Activated naive CD8-positive, alpha-beta T cell (primary cell): ENCODE measurements around the gene CS.
"Not testable (repeated sequence)": the region's sequence is repeated elsewhere in the genome, so short reads cannot be mapped to it uniquely, and the experiment has no call there.

Experiments
- H3K27ac Mint-ChIP-seq: one replicate; pipeline ENCODE4 v1.8.0; 2021; ENCODE audit warnings: mixed read lengths
- H3K27me3 Mint-ChIP-seq: one replicate; pipeline ENCODE4 v1.8.0; 2021; ENCODE audit warnings: mixed read lengths
- H3K36me3 Mint-ChIP-seq: one replicate; pipeline ENCODE4 v1.8.0; 2021; ENCODE audit warnings: mixed read lengths
- H3K4me1 Mint-ChIP-seq: one replicate; pipeline ENCODE4 v1.8.0; 2021; ENCODE audit warnings: low read depth, mixed read lengths
- H3K4me3 Mint-ChIP-seq: one replicate; pipeline ENCODE4 v1.8.0; 2021; ENCODE audit warnings: mild to moderate bottlenecking, mixed read lengths
- H3K9me3 Mint-ChIP-seq: one replicate; pipeline ENCODE4 v1.8.0; 2021; ENCODE audit warnings: low read depth, mixed read lengths

The CS gene

DNA sequence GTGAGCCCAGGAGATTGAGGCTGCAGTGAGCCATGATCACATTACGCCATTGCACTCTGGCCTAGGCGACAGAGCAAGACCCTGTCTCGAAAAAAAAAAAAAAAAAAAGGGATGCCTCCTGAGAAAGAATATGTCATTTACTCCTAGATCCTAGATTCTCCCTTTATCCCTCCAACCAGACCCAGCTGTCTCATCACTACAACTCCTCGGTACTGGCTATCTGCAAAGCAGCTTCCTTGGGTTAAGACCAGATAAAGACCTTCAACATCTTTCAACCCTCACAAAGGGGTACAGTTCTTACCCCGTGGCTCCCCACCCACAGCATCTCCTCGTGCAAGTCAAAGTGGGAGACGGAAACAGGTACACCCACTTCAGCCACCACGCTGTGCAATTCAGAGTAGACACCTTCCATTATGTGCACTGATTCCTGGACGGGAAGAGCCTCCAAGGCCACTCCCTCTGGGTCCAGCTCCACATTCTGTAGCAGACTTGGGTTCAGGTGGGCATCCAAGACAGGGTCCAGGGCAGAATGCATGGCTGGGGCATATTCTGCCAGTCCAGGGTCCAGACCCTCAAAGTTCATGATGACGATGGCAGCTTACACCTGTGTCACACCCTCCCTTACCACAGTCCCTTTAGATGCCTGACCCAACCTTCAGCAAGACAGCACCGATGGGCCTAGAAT lies 32.5 kb upstream of the CS start:
- peaks cover 35% of the 10 kb centered on the region for H3K4me1 Mint-ChIP-seq
- peak overlapping the region; percentile 99 for H3K27ac Mint-ChIP-seq
- peaks cover 5% of the 10 kb centered on the region for H3K36me3 Mint-ChIP-seq
- H3K4me3 Mint-ChIP-seq, result peak overlapping the region; percentile 93
- H3K27me3 Mint-ChIP-seq, result no peaks in the 10 kb centered on the region
- H3K9me3 Mint-ChIP-seq, result no peaks in the 10 kb centered on the region

DNA sequence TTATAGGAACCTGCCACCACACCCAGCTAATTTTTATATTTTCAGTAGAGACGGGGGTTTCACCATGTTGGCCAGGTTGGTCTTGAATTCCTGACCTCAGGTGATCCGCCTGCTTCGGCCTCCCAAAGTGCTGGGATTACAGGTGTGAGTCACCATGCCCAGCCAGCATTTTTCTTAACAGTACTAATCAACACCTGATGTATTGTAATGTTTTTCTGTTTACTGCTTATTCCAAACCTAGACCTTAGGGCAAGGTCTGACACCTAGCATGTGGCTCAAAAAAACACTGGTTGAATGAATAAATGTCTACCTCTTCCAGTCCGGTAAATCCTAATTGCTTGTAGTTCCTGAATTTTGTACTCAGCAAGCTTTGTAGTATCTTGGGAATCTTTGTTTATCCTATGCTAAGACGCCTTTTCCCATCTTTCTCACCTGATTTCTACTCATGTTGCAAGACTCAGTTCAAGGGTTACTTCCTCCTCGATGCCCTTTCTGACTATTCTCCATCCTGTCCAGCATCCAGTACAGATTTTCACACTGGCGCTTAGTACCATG lies 30.9 kb upstream of the CS start:
- H3K36me3 Mint-ChIP-seq, result peaks cover 5% of the 10 kb centered on the region
- no peak overlapping the region for H3K4me3 Mint-ChIP-seq
- H3K4me1 Mint-ChIP-seq, result peaks cover 24% of the 10 kb centered on the region
- no peaks in the 10 kb centered on the region for H3K9me3 Mint-ChIP-seq
- peak overlapping the region; percentile 7 for H3K27ac Mint-ChIP-seq
- no peaks in the 10 kb centered on the region for H3K27me3 Mint-ChIP-seq

DNA sequence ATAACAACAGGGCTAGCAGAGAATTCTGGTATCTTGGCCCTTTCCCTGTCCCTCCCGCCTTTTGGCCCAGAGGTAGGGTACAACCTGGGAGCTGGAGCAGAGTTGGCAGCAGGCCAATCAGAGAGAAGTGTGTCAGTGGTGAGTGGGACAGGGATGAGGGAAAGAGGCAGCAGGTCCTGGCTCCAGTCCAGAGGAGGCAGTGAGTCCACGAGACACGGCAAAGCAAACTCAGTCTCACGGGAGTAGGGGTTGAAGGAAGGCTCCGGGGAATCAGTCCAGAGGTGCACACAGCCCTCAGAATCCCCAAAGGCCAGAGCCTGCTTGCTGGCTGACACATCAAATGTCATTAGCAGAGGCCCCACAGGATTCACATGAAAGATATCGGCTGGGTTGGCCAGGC lies 26.4 kb upstream of the CS start:
- no peak overlapping the region for H3K27ac Mint-ChIP-seq

DNA sequence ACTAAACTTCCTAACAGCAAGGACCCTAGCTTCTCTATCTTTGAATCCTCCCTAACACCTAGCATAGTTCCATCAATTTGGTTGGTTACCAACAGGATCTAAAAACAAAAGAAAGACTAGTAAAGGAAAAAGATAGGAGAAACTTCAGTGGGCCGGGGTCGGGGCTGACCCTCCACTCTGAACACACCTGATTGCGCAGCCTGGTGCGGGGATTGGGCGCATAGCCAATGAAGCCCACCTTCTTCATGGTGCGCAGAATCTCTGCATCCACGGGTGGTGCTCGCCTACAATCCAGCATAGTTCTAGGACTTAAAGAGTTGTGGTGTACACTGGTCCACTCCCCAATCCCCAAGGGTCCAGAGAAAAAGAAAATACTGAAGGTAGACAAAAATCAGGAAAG lies 26.0 kb upstream of the CS start:
- Mint-ChIP-seq H3K9me3 (no peaks in the 10 kb centered on the region), H3K27ac (no peak overlapping the region), H3K36me3 (peaks cover 5% of the 10 kb centered on the region), H3K27me3 (no peaks in the 10 kb centered on the region), H3K4me3 (no peak overlapping the region), H3K4me1 (peaks cover 2% of the 10 kb centered on the region)

More for the DNA sequence above, 26.4 kb upstream of the CS start:
- Mint-ChIP-seq H3K27me3 (no peaks in the 10 kb centered on the region), H3K36me3 (peaks cover 5% of the 10 kb centered on the region), H3K9me3 (no peaks in the 10 kb centered on the region), H3K4me3 (no peak overlapping the region), H3K4me1 (peaks cover 5% of the 10 kb centered on the region)

DNA sequence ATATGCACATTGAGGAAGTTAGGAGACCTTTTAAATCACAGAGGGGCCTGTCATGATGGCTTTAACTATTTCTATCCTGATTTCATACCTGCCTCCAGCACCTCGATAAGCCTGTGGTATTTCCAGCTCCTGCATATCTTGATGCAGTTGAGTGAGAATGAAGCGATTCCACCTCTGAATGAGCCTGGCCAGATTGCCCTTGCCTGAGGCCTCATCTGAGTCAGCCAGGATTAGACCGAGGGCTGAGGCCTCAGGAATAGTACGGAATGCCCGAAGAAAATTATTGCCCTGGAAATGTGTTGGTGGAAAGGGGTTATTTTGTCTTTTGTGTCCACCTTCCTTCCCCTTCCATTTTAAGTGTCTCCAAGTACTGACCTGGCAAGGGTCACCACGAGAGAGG lies 24.1 kb upstream of the CS start:
- Mint-ChIP-seq H3K27me3 (no peaks in the 10 kb centered on the region), H3K27ac (no peak overlapping the region), H3K4me1 (peaks cover 2% of the 10 kb centered on the region), H3K9me3 (no peaks in the 10 kb centered on the region), H3K36me3 (peaks cover 5% of the 10 kb centered on the region), H3K4me3 (no peak overlapping the region)

DNA sequence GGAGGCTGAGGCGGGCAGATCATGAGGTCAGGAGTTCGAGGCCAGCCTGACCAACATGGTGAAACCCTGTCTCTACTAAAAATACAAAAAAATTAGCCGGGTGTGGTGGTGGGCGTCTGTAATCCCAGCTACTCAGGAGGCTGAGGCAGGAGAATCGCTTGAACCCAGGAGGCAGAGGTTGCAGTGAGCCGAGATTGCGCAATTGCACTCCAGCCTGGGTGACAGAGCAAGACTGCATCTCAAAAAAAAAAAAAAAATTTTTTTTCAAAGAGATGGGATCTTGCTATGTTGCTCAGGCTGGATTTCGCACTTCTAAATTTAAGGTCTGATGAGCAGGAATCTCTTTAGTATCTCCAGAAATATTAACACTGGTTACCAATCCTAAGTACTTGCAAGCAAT lies 21.5 kb upstream of the CS start:
- H3K4me1 Mint-ChIP-seq, H3K9me3 Mint-ChIP-seq, H3K4me3 Mint-ChIP-seq, H3K27ac Mint-ChIP-seq, H3K36me3 Mint-ChIP-seq, H3K27me3 Mint-ChIP-seq: not testable (repeated sequence)

DNA sequence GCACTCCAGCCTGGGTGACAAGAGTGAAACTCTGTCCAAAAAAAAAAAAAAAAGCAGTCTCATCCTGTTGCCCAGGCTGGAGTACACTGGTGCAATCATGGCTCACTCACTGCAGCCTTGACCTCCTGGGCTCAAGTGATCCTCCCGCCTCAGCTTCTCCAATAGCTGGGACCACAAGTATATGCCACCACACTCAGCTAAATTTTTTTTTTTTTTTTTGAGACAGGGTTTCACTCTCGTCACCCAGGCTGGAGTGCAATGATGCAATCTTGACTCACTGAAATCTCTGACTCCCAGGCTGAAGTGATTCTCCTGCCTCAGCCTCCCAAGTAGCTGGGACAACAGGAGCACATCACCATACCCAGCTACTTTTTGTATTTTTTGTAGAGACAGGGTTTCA lies 20.9 kb upstream of the CS start:
- H3K4me1 Mint-ChIP-seq, result peaks cover 4% of the 10 kb centered on the region
- no peaks in the 10 kb centered on the region for H3K9me3 Mint-ChIP-seq
- H3K27me3 Mint-ChIP-seq, result no peaks in the 10 kb centered on the region
- no peak overlapping the region for H3K4me3 Mint-ChIP-seq
- H3K27ac Mint-ChIP-seq, result peak overlapping the region; percentile 10
- peaks cover 2% of the 10 kb centered on the region for H3K36me3 Mint-ChIP-seq

DNA sequence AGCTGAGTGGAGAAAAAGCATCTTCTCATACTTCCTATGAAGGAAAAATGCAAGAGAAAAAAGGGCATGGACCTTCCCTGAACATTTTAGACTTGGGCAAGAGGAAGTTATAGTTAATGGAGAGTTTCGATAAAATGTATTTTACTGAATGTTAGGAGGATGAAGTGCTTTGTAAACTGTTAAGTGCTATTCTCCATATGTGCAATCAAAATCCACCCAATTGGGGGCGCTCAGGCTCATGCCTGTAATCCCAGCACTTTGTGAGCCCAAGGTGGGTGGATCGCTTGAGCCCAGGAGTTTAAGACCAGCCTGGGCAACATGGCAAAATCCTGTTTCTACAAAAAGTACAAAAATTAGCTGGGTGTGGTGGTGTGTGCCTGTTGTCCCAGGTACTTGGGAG lies 17.5 kb upstream of the CS start:
- no peaks in the 10 kb centered on the region for H3K9me3 Mint-ChIP-seq
- peaks cover 11% of the 10 kb centered on the region for H3K4me1 Mint-ChIP-seq
- peaks cover 2% of the 10 kb centered on the region for H3K36me3 Mint-ChIP-seq
- H3K4me3 Mint-ChIP-seq, result no peak overlapping the region
- no peaks in the 10 kb centered on the region for H3K27me3 Mint-ChIP-seq
- peak overlapping the region; percentile 78 for H3K27ac Mint-ChIP-seq

DNA sequence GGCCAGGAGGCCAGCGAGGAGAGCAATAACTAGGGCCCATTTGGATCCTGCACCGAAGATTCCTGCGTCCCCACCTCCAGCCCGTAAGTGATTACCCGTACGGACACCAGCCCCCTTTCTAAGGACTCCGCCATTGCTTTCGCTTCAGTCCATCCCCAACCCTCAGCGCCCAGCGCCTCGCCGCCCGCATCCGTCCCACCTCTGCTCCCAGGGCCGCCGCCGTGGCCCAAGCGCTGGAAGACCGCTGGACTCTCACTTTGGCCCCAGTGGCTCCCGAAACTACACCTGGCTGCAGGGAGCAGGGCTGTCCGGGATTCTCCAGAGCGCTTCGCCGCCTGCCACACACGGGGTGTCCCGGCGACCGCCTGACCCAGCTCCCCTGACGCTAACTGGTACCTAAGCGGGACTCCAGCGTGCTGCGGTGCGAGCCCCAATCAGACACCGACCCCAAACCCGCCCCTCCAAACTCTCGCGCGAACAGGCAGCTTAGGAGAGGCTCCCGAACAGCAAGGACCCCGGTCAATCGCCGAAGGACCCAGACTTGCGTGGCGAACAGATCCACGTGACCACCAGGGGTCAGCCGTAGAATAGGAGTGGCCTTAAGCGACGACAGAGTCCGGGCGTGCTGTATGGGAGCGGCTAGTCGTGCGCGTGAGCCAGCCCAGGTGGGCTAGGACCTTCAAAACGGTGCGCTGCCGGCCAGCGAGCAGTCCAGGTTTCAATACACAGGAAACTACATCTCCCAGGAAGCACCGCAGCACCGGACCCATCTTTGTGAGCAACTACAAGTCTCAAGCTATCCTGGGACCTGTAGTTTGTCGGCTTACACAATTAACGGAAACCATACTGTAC lies 15.7 kb upstream of the CS start, which contains the start of gene CNPY2:
CNPY2 (minus strand) TSS at position 367 of the 852 bp plus-strand sequence. CDS start 771 bp downstream, outside the sequence.
- H3K27me3 Mint-ChIP-seq, result no peaks in the 10 kb centered on the region
- H3K27ac Mint-ChIP-seq, result peak within 1 kb of the TSS; percentile 99
- H3K4me1 Mint-ChIP-seq, result peaks cover 11% of the 10 kb centered on the region
- peaks cover 2% of the 10 kb centered on the region for H3K36me3 Mint-ChIP-seq
- peak within 1 kb of the TSS; percentile 98 for H3K4me3 Mint-ChIP-seq
- H3K9me3 Mint-ChIP-seq, result no peaks in the 10 kb centered on the region

DNA sequence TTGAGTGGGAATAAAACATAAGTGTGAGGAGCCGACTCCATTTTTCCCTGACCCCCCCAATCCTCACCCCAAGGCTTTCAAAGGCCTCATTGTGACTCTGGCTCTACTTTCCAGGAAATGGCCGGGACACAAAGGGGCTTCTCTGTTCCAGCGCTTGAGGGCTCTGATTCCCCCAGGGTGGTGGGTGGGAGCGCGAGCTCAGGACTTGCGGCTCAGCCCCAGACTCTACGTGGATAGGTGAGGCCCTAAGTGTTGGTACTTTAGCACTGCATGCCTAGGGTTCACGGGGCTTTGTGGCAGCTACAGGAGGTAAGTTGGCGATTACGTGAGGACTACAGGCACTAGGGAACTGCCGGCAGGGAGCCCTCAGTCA lies 15.1 kb upstream of the CS start:
- Mint-ChIP-seq H3K36me3 (peaks cover 2% of the 10 kb centered on the region), H3K4me1 (peaks cover 11% of the 10 kb centered on the region), H3K4me3 (peak overlapping the region; percentile 98), H3K9me3 (no peaks in the 10 kb centered on the region), H3K27ac (peak overlapping the region; percentile 99), H3K27me3 (no peaks in the 10 kb centered on the region)

DNA sequence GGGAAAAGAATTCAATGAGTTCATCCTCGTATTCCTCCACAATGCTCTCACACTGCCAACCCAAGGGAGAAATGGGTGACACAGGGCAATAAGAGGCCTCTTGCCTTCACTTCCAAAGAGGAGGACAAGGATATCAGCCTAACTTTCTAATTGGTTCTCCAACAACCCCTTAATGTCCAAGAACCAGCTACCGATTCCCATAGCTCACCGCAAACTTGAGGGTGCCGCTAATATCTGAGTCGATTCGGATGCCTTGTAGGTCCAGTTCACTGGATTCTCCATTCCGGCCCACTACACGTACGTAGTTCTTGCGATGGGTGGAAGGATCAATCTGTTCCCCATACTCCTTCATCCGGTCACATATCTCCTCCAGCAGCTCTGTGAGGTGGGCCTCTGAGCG lies 10.9 kb upstream of the CS start:
- no peaks in the 10 kb centered on the region for H3K36me3 Mint-ChIP-seq
- H3K4me3 Mint-ChIP-seq, result no peak overlapping the region
- no peaks in the 10 kb centered on the region for H3K27me3 Mint-ChIP-seq
- H3K4me1 Mint-ChIP-seq, result peaks cover 7% of the 10 kb centered on the region
- H3K9me3 Mint-ChIP-seq, result no peaks in the 10 kb centered on the region
- H3K27ac Mint-ChIP-seq, result no peak overlapping the region

DNA sequence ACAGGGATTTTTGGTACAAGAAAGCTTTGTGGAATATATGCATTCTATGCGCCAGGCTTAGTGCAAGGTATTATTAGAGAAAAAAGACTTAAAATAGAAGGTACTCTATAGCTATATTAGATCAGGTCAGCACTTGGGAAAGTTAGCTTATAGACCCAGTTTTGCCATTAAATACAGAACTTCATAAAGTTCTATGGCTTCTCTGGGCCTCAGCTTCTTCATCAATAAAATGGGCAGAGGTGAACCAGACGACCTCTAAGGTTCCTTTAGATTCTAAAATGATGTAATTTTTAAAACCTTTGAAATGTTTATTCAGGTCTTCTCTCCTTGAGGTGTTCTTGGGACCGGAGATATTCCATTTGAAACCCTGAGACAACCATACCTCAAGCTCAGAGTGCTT lies 8.6 kb upstream of the CS start:
- no peak overlapping the region for H3K27ac Mint-ChIP-seq
- no peaks in the 10 kb centered on the region for H3K9me3 Mint-ChIP-seq
- no peaks in the 10 kb centered on the region for H3K4me1 Mint-ChIP-seq
- no peaks in the 10 kb centered on the region for H3K27me3 Mint-ChIP-seq
- H3K36me3 Mint-ChIP-seq, result no peaks in the 10 kb centered on the region
- H3K4me3 Mint-ChIP-seq, result no peak overlapping the region

DNA sequence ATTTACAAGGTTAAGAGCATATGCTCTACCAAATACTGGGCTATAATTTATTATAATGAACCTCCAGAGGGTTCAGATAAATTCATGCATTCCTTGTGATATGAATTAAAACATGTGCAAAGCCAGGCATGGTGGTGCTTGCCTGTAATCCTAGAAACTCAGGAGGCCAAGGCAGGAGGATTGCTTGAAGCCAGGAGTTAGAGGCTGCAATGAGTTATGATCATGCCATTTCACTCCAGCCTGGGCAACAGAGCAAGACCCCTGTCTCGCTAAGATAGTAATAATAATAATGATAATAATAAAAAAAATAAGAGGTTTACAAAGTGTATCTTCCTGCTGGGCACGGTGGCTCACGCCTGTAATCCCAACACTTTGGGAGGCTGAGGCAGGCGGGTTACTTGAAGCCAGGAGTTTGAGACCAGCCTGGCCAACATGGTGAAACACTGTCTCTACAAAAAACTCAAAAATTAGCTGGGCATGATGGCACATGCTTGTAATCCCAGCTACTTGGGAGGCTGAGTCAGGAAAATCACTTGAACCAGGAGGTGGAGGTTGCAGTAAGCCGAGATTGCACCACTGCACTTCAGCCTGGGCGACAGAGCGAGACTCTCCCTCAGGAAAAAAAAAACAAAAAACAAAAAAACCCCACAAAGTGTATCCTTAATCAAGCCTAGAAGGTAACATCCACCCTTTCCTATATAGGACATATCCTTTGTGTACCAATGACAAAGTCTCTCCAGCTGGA lies 7.3 kb upstream of the CS start:
- Mint-ChIP-seq H3K27me3 (no peaks in the 10 kb centered on the region), H3K36me3 (no peaks in the 10 kb centered on the region), H3K27ac (no peak overlapping the region), H3K9me3 (no peaks in the 10 kb centered on the region), H3K4me3 (no peak overlapping the region), H3K4me1 (peaks cover under 1% of the 10 kb centered on the region)

DNA sequence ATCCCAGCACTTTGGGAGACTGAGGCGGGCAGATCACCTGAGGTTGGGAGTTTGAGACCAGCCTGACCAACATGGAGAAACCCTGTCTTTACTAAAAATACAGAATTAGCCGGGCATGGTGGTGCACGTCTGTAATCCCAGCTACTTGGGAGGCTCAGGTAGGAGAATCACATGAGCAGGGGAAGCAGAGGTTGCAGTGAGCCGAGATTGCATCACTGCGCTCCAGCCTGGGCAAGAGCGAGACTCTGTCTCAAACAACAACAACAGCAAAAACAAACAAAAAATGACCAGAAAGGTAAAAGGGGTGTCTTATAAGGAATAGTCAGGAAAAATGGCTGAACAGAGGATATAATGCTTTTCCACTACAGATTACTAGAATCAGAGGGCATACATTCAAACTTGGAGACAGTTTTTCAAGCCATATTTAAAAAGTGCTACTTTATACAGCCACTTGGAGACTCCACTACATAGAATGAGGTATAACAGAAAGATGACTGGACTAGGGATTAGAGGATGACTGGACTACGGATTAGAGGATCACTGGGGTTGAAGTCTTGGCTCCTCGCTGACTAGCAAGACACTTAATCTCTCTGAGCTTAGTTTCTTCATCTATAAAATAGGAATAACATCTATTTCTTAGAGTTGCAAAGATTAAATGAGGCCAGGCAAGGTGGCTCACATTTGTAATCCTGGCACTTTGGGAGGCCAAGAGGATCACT lies 4.9 kb upstream of the CS start:
- Mint-ChIP-seq H3K4me1 (peaks cover 20% of the 10 kb centered on the region), H3K9me3 (no peaks in the 10 kb centered on the region), H3K36me3 (no peaks in the 10 kb centered on the region), H3K27me3 (no peaks in the 10 kb centered on the region), H3K4me3 (no peak overlapping the region), H3K27ac (no peak overlapping the region)
